ENCODE measurements around the gene SACS.

The SACS gene

DNA sequence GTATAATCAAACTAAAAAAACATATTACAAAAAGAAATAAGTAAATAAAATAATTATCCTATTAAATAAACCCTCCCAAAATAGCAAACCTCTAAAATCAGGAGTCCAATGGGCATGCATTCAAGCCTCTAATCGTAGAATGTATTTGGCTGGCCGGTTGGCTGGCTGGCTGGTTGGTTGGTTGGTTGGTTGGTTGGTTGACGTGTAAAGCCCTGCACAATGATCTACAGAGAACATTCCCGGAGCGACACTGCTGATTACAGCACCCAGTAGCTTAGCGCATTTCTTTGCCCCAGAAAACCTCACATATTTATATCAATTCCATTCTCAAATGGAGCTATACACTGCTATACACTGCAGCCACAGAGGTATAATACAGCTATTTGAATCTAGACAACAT lies 65.6 kb downstream of the SACS start:
- Histone ChIP-seq H3K9ac (ENCODE audit: low read length) (no peak overlapping the region), H3K36me3 (ENCODE audit: control insufficient read depth, insufficient read depth, low read length) (no peaks in the 10 kb centered on the region)

DNA sequence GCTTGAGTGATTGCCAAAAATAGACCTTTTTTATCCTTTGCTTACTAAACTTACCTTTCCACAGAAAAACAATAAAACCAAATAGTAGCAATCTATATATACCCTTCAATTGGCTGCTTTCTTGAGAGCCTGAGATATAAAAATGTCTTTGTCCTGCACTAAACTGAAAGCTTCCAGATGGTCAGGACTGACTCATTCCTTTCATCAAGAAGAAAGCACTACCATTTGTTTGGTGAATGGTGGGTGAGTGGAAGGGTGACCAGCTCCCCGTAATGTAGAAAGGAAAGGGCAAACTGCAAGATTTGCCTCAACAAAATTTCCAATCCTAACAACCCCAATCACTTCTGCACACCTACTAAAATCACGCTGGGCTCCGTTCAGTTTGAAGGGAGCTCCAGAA lies 67.8 kb downstream of the SACS start:
- no peaks in the 10 kb centered on the region for H3K27me3 ChIP-seq (ENCODE audit: control insufficient read depth, insufficient read depth, low read length)
- H3K27ac ChIP-seq (ENCODE audit: low read depth, low read length): no peak overlapping the region
- no peak overlapping the region for H3K4me3 ChIP-seq (ENCODE audit: low read length)
- H3K4me1 ChIP-seq (ENCODE audit: control insufficient read depth, insufficient read depth, low read length): no peaks in the 10 kb centered on the region
- no peaks in the 10 kb centered on the region for H3K36me3 ChIP-seq (ENCODE audit: control insufficient read depth, insufficient read depth, low read length)
- H3K9ac ChIP-seq (ENCODE audit: low read length): no peak overlapping the region

More for the DNA sequence above, 65.6 kb downstream of the SACS start:
- H3K27me3 ChIP-seq (ENCODE audit: control insufficient read depth, insufficient read depth, low read length): no peaks in the 10 kb centered on the region
- H3K27ac ChIP-seq (ENCODE audit: low read depth, low read length): no peak overlapping the region
- H3K4me1 ChIP-seq (ENCODE audit: control insufficient read depth, insufficient read depth, low read length): no peaks in the 10 kb centered on the region
- no peak overlapping the region for H3K4me3 ChIP-seq (ENCODE audit: low read length)

DNA sequence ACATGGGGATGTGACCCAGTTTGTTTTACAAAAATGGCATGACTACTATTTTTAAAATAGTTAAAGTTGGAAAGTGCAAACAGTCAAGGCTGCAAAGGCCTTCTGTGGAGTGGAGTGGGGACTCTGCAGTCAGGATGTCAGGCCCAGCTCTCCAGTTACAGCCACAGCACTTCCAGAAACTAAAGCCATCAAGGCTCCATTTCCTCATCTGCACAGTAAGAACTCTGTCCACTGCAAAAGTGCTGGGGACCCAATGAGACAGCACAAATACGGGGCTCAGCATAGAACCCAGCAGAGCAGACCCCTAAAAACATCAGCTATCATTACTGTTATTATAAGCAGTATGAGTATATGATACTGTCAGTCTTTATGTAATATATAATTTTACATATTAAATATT lies 73.6 kb downstream of the SACS start:
- no peaks in the 10 kb centered on the region for H3K4me1 ChIP-seq (ENCODE audit: control insufficient read depth, insufficient read depth, low read length)
- H3K27ac ChIP-seq (ENCODE audit: low read depth, low read length): no peak overlapping the region
- H3K36me3 ChIP-seq (ENCODE audit: control insufficient read depth, insufficient read depth, low read length): peaks cover 9% of the 10 kb centered on the region

DNA sequence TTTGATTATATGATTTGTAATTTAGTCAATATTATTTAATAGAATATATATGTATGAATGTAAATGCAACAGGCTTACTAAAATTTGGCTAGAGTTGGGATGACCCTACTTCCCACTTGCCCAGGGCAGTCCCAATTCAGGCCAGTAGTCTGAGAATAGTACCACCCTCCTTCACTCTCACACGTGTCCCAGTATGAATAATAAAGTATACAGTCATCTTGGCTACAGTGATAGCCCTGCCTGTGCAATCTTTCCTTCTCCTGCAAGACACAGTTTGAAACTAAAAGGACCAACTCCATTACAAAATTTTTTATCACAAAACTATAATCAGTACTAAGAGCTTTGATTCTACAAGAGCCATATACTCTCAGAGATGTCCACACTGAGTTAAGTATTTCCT lies 76.2 kb downstream of the SACS start:
- Histone ChIP-seq H3K9ac (ENCODE audit: low read length) (no peak overlapping the region), H3K27ac (ENCODE audit: low read depth, low read length) (no peak overlapping the region), H3K4me1 (ENCODE audit: control insufficient read depth, insufficient read depth, low read length) (no peaks in the 10 kb centered on the region), H3K36me3 (ENCODE audit: control insufficient read depth, insufficient read depth, low read length) (peaks cover 9% of the 10 kb centered on the region), H3K27me3 (ENCODE audit: control insufficient read depth, insufficient read depth, low read length) (no peaks in the 10 kb centered on the region), H3K4me3 (ENCODE audit: low read length) (no peak overlapping the region)

More for the DNA sequence above, 73.6 kb downstream of the SACS start:
- H3K9ac ChIP-seq (ENCODE audit: low read length): no peak overlapping the region
- H3K27me3 ChIP-seq (ENCODE audit: control insufficient read depth, insufficient read depth, low read length): no peaks in the 10 kb centered on the region
- H3K4me3 ChIP-seq (ENCODE audit: low read length): no peak overlapping the region

DNA sequence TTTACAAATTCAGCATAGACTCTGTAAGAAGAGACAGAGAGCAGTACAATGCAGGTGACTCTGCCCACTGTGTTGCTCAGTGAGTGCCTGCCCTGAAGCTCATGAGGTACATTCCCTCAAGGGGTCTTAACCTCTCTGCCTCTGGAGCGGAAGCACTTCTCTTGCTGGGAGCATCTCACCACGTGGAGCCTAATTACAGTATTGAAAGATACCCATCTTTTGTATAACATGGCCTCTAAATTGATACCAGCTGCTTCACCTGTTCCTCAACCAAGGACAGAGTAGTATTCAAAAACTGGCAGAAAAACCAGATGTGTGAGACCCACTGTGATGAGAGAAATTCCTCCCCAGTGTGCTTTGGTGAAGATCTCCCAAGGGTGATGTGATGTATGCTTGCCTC lies 77.1 kb downstream of the SACS start:
- Histone ChIP-seq H3K27ac (ENCODE audit: low read depth, low read length) (no peak overlapping the region), H3K4me1 (ENCODE audit: control insufficient read depth, insufficient read depth, low read length) (no peaks in the 10 kb centered on the region), H3K36me3 (ENCODE audit: control insufficient read depth, insufficient read depth, low read length) (peaks cover 9% of the 10 kb centered on the region), H3K27me3 (ENCODE audit: control insufficient read depth, insufficient read depth, low read length) (no peaks in the 10 kb centered on the region), H3K4me3 (ENCODE audit: low read length) (no peak overlapping the region), H3K9ac (ENCODE audit: low read length) (no peak overlapping the region)

DNA sequence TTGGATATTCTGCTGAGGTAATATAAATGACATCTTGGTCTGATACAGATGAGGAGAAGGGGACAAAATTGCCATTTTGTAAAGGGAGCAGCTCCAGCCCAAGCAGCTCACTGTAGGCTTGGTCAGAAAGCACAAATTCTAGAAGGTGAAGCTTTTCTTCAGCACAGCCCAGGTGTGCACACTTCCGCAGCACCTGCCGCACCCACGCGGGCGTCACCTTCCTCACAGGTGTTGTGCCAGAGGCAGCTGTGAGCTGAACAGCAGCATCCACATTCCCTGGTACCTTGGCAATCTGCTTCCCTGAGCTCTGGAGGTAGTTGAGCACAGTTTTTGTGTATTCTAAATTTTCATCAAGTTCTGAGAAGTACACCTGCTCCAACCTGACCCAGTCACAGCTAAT lies 79.0 kb downstream of the SACS start:
- no peak overlapping the region for H3K27ac ChIP-seq (ENCODE audit: low read depth, low read length)
- H3K36me3 ChIP-seq (ENCODE audit: control insufficient read depth, insufficient read depth, low read length): peaks cover 9% of the 10 kb centered on the region
- H3K27me3 ChIP-seq (ENCODE audit: control insufficient read depth, insufficient read depth, low read length): no peaks in the 10 kb centered on the region
- H3K4me3 ChIP-seq (ENCODE audit: low read length): no peak overlapping the region
- no peak overlapping the region for H3K9ac ChIP-seq (ENCODE audit: low read length)
- no peaks in the 10 kb centered on the region for H3K4me1 ChIP-seq (ENCODE audit: control insufficient read depth, insufficient read depth, low read length)

DNA sequence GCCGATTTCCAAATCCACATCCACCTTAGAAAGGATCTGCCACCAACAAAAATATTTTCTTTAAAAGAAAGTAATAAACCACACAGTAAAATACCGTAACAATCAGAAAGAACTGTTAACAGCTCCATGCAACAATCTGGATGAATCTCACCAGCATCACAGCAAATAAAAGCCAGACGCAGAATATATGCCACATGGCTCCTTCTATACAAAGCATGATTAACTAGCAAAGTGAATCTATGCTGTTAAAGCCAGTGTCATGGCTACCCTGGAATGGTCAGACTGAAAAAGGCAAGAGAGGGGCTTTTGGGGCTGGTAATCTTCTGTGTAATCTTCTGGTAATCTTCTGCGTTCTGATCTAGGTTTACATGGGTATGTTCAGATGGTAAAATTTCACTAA lies 81.3 kb downstream of the SACS start:
- no peaks in the 10 kb centered on the region for H3K4me1 ChIP-seq (ENCODE audit: control insufficient read depth, insufficient read depth, low read length)
- H3K4me3 ChIP-seq (ENCODE audit: low read length): no peak overlapping the region
- no peak overlapping the region for H3K9ac ChIP-seq (ENCODE audit: low read length)
- no peaks in the 10 kb centered on the region for H3K27me3 ChIP-seq (ENCODE audit: control insufficient read depth, insufficient read depth, low read length)
- peaks cover 9% of the 10 kb centered on the region for H3K36me3 ChIP-seq (ENCODE audit: control insufficient read depth, insufficient read depth, low read length)
- H3K27ac ChIP-seq (ENCODE audit: low read depth, low read length): no peak overlapping the region

DNA sequence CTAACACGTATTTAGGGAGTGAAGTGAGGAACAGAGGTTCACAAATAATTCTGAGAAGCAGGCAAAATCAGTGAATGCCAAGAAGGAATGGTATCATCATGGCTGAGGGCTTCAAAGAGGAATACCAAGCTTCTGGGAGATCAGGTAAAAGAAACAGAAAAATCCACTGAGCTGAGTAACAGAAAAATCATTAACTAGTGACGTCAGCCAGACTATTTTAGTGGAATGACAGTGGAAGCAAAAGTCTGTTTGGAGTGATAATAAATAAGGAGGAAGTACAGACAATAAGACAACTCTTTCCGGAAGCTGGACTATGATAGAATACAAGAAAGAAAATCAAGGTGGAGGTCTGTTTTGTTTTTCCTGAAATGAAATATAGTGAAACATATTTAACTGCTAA lies 83.5 kb downstream of the SACS start:
- H3K4me3 ChIP-seq (ENCODE audit: low read length): no peak overlapping the region
- H3K27ac ChIP-seq (ENCODE audit: low read depth, low read length): no peak overlapping the region
- H3K27me3 ChIP-seq (ENCODE audit: control insufficient read depth, insufficient read depth, low read length): no peaks in the 10 kb centered on the region
- peaks cover 3% of the 10 kb centered on the region for H3K4me1 ChIP-seq (ENCODE audit: control insufficient read depth, insufficient read depth, low read length)
- H3K36me3 ChIP-seq (ENCODE audit: control insufficient read depth, insufficient read depth, low read length): no peaks in the 10 kb centered on the region
- H3K9ac ChIP-seq (ENCODE audit: low read length): no peak overlapping the region

DNA sequence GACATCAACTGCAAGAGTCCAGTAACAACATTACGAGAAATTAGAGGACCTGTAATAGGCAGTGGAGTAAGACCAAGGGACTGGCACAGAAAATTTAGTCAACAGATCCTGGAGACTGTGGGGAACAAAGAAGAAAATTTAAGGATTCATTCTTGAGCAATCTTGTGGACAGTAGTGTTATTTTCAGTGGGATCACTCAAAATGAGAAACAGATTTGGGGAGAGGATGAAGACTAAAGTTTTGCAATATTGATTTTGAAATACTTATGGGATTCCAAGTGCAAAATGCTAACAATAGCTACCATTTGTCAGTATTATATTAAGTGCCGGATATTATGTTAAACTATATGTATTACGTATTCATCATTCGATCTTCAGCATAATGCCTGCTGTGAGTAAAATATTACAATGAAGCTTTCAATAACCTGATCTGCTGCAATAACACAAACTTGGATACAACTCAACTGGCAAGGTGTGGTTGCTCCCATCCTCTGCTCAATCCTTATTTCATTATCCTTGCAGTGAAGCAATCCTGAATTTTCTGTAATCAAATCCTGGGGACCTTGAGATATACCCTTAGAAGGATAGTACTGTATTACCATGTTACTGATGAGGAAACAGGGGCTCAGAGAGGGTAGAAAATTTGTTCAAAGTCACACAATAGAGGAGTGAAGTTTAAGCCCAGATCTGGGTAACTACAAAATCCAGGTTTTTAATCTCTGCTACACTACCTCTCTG lies 84.2 kb downstream of the SACS start:
- H3K9ac ChIP-seq (ENCODE audit: low read length): no peak overlapping the region
- H3K4me1 ChIP-seq (ENCODE audit: control insufficient read depth, insufficient read depth, low read length): peaks cover 6% of the 10 kb centered on the region
- H3K27me3 ChIP-seq (ENCODE audit: control insufficient read depth, insufficient read depth, low read length): no peaks in the 10 kb centered on the region
- no peaks in the 10 kb centered on the region for H3K36me3 ChIP-seq (ENCODE audit: control insufficient read depth, insufficient read depth, low read length)
- H3K4me3 ChIP-seq (ENCODE audit: low read length): no peak overlapping the region
- H3K27ac ChIP-seq (ENCODE audit: low read depth, low read length): no peak overlapping the region

DNA sequence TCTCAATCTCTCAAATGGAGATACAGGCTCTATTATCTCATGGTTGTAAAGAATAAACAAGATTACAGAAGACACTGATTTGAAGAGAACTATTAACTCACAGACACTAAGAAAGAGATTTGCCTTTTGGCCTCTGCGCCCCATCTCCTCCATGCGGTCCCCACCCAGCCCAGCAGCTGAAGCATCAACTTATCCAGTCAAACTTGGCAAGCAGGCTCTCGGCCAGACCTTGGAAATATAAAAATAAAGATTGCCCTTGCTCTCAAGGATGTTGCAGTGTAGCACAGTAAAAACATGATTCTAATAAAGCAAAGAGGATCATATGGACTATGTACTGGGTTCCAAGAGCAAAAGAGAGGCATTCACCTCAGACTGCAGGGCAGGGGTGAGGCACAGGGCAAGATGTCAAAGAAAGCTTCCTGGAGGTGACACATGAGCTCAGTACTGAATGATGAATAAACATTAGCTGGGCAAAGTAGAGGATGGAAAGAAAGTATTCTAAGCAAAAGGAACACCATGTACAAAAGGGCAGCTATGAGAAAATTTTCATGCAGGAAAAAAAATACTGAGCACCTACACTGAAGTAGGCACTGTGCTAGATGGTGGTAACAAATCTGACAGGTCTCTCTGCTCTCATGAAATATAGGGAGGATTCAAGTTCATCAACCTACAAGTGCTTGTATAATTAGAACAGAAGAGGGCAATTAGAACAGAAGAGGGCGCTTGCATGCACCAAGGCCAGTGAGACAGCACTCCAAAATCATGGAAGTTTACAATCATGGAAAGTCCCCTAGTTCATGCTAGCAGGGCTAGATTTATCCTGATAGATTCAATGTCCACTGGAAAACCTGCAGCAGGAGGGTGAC lies 85.0 kb downstream of the SACS start:
- Histone ChIP-seq H3K27me3 (ENCODE audit: control insufficient read depth, insufficient read depth, low read length) (no peaks in the 10 kb centered on the region), H3K27ac (ENCODE audit: low read depth, low read length) (no peak overlapping the region), H3K36me3 (ENCODE audit: control insufficient read depth, insufficient read depth, low read length) (no peaks in the 10 kb centered on the region), H3K9ac (ENCODE audit: low read length) (no peak overlapping the region), H3K4me3 (ENCODE audit: low read length) (no peak overlapping the region), H3K4me1 (ENCODE audit: control insufficient read depth, insufficient read depth, low read length) (peaks cover 6% of the 10 kb centered on the region)

DNA sequence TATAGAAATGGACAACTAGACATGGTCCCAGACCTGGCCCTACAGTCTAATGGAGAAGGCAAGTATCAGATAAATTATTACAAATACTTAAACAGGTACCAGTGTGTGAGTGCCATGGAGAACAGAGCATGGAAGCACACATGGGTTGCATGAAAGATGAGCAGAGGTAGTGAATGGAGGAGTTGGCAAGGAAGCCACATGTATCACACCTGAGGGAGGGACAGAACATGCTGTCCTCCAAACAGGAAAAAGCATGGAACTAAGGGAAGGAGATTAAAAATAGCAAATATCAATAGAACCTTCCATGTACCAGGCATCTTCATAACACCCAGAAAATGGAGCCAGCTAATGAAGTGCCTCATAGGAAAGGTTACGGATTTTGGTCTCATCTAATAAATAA lies 85.9 kb downstream of the SACS start:
- no peak overlapping the region for H3K9ac ChIP-seq (ENCODE audit: low read length)
- no peak overlapping the region for H3K4me3 ChIP-seq (ENCODE audit: low read length)
- H3K27me3 ChIP-seq (ENCODE audit: control insufficient read depth, insufficient read depth, low read length): no peaks in the 10 kb centered on the region
- peaks cover 6% of the 10 kb centered on the region for H3K4me1 ChIP-seq (ENCODE audit: control insufficient read depth, insufficient read depth, low read length)
- no peaks in the 10 kb centered on the region for H3K36me3 ChIP-seq (ENCODE audit: control insufficient read depth, insufficient read depth, low read length)
- no peak overlapping the region for H3K27ac ChIP-seq (ENCODE audit: low read depth, low read length)

DNA sequence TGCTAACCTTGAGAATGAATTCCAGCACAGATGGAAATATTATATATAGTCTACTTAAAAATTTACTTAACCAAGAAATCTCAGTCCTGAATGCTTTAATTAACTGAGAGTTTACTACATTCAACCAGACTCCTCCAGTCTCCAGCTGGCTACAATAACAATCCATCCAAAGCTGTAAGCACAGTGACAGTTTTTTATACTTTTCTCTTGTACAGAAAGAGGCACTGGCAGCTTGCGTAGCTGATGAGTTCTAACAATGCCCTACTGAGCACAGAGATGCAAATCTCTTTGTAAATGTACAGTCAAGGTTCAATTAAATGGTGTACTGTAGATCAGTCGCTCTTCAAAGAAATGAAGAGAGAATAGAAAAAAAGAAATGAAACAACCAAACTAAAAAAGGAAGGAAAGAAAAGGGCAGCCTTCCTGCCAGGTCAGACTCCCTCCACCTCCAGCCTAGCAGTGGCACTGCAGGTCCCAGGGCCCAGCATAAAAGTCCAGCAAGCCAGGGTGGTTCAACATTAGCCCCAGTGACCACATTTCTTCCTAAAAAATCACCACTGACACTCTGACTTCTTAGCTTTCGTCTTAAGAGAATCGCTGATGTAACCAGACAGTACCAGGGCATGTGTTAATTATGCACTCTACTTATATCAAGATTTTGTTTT lies 88.4 kb downstream of the SACS start:
- Histone ChIP-seq H3K4me1 (ENCODE audit: control insufficient read depth, insufficient read depth, low read length) (peaks cover 6% of the 10 kb centered on the region), H3K27ac (ENCODE audit: low read depth, low read length) (no peak overlapping the region), H3K4me3 (ENCODE audit: low read length) (no peak overlapping the region), H3K9ac (ENCODE audit: low read length) (no peak overlapping the region), H3K36me3 (ENCODE audit: control insufficient read depth, insufficient read depth, low read length) (no peaks in the 10 kb centered on the region), H3K27me3 (ENCODE audit: control insufficient read depth, insufficient read depth, low read length) (no peaks in the 10 kb centered on the region)

All from rectal smooth muscle tissue (tissue), 1 donor.